Eye (tissue), 1 donor: ENCODE data around the gene PRDX2.
A peak's percentile ranks its signal among the peaks of the same experiment; 100 is the strongest.
"Not testable (repeated sequence)": the region's sequence is repeated elsewhere in the genome, so short reads cannot be mapped to it uniquely, and the experiment has no call there.

Experiments used
- DNase-seq: peaks from one replicate; pipeline ENCODE4 v3.0.0-alpha.2; 2015

PRDX2 gene

DNA sequence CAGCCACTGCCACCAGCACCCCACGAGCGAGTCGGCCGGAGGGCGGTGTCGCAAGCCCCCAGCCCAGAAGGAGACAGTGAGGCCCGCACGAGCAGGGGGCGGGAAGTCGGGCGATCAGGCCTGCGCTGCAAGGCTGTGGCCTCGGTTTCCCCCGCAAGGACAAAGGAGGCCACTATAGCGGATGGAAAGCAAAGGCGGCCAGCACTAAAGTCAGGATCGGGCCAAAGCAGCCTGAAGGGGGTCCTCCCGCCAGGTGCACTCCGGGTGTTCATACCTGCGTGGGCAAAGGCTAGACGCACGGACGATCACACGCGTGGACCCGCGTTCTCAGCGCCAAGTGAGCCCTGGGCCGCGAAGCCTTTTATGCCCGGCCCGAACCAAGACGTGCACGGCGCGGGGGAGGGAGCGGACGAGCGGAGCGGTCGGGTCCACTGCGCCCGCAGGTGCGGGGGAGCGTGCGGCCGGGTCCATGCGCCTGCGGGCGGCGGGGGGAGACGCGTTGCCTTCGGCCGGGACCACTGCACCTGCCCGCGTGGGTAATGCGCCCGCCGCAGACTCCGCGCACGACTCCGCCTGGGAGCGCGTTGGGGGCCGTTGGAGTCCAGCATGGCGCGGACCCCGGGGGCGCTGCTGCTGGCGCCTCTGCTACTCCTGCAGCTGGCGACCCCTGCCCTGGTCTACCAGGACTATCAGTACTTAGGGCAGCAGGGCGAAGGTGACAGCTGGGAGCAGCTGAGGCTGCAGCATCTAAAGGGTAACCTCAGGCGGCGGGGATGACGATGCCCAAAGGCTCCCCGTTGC lies at the start of gene PRDX2, which contains the start of gene THSD8:
Gene PRDX2 (minus strand): TSS at position 335 of the 801 bp plus-strand sequence. CDS start 539 bp downstream, outside the sequence.
Gene THSD8 (plus strand): TSS at position 604 of the 801 bp plus-strand sequence. CDS start 3 bp downstream, at position 607.
- DNase-seq, result peak; percentile 95

DNA sequence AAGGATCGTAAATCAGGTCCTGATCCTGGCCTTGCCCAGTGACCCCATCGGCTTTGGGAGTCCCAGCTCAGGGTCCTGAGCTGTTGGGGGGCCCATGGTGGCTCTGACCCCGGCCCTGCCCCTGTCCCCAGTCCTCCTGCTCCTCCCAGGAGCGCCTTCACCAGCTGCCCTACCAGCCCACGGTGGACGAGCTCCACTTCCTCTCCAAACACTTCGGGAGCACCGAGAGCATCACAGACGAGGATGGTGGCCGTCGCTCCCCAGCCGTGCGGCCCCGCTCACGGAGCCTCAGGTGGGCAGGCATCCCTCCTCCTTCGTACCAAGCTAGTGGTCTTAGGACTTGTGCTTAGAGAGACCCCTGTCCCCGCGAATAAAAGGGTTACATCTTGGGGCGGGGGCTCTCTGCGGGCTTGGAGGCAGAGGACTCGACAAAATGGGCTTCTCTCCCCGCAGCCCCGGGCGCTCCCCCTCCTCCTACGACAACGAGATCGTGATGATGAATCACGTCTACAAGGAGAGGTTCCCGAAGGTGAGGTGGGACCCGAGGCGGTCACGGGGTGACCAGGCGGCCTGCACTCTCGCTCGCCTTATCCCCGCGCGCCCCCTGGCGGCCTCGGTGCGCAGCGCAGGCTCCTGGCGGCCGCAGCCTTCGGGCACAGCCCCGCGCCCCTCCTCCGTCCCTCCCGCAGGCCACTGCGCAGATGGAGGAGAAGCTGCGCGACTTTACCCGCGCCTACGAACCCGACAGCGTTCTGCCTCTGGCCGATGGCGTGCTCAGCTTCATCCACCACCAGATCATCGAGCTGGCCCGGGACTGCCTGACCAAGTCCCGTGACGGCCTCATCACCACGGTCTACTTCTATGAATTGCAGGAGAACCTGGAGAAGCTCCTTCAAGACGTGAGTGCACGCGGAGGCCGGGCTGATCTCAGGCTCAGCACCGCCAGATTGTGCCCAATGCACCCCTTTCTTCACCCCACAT lies 45.8 kb upstream of the PRDX2 start:
- peak; percentile 93 for DNase-seq

DNA sequence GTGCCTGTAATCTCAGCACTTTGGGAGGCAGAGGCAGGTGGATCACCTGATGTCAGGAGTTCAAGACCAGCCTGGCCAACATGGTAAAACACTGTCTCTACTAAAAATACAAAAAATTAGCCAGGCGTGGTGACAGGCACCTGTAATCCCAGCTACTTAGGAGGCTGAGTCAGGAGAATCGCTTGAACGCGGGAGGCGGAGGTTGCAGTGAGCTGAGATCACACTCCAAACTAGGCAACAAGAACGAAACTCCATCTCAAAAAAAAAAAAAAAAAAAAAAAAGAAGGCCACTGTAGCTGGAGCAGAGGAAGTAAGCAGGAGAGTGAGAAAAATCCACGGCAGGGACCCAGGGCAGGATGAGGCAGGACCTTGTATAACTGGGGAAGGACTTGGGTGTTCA lies 45.0 kb upstream of the PRDX2 start:
- not testable (repeated sequence) for DNase-seq

DNA sequence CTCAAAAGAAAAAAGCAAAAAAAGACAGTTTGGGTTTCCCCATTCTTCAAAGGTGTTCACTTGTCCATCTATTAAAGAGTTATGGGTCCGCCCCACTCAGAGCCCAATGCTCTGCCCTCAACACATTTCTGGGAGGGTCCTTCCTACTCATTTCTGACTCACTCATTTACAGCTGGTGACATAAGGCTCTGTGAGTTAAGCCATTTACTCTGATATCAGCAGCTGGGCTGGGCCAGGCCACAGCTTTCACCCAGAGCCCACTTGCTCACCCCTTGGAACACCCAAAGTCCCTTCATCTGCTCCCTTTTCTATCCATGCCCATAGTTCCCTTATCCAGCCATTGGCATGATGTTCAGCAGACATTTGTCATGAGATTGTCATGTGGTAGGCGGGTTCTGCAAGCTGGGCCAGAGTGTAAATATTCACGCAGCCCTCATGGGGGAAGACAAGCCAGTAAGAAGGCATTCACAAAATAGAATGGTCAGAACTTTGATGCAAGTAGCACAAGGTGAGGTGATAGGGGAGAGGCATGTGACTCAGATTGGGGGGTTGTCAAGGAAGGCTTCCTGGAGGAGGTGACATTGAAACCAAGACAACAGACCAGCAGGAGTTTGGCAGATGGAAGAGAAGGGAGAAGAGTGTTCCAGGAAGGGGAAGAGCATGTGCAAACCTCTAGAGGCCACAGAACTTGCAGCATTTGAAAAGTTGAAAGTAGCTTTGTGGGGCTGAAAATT lies 42.6 kb upstream of the PRDX2 start:
- DNase-seq, result no peak

DNA sequence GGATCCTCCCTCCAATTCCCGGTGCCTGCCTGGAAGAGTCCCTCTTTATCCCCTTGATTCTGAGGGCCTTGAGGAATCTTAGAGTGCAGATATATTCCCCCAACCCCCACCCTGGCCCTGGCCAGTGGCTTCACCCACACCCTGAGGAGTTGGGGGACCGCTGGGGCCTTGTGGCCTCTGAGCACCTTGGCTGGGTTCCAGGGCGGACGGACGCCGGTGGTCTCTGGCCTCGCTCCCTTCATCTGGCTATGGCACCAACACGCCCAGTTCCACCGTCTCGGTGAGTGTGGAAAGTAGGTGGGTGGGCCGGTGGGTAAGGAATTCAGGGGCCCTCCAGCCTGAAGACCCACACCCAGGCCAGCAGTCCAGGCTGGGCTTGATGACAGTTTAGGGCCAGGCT lies 41.7 kb upstream of the PRDX2 start:
- no peak for DNase-seq

DNA sequence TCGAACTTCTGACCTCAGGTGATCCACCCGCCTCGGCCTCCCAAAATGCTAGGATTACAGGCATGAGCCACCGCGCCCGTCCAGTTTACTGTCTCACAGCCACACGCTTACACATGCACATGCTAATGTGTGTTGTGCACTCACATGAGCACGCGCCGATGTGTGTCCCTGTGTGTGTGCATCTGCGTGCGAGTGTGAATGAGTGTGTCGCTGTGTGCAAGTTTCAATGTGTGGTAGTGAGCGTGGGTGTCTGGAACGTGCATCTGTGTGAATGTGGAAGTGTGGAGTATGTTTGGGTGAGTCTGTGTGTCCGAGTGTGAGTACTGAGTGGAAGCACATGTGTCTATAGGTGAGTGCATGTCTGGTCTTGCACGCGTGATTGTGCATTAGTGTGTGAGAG lies 40.9 kb upstream of the PRDX2 start:
- no peak for DNase-seq

DNA sequence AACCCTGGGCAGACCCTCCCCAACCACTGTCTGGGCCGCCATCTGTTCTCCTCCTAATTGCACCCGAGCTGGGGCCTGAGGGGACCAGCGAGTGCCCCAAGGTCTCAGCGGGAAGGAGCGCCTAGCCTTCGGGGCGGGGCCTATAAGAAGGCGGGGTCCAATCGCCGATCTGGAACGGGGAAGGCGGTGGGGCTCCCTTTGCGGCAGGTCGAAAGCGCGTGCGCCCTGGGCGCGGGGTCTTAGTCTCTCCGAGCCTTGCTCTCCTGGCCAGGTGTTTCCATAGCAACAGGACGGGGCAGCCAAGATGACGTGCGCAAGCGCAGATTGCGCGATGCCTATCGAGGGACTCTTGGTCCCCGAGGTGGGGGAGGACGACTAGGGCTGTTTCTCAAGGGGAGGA lies 39.5 kb upstream of the PRDX2 start:
- peak; percentile 92 for DNase-seq

DNA sequence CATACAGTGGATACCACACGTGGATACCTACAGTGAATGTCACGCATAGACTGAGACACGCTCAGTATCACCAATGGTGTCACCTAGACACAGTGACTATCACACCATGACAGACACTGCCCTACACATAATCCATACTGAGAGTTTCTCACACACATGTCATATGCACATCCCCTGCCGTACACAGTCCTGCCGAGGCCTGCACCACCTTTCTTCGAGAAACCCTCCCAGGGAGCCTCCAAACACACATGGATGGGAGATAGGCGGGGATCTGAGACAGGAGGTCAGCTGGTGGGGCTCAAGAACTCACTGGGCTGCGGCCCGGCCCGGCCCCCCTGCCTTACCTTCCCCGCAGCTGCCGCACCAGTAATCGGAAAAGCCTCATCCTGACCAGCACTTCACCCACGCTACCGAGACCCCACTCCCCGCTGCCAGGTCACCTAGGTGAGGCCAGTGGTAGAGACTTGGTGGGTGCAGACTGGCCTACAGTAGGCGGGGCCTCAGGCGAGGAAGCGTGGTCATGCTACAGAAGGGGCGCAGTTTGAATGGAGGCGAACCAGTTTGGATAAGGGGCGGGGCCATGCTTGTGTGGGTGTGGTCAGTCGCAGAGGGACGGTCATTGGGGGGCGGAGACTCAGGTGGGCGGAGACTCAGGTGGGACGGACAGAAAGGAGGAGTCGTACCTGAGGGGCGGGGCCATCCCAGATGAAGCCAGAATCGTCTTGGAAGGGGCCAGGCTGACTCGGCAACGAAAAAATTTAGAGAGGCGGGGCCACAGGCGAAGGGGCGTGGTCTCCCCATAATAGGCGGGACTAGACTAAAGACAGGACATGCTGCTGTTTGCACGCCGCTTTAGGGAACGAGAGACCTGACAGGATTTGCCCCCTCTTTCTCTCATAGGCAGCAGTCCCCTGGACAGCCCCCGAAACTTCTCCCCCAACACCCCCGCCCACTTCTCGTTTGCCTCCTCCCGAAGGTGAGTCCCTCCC lies 38.8 kb upstream of the PRDX2 start:
- peak; percentile 88 for DNase-seq

DNA sequence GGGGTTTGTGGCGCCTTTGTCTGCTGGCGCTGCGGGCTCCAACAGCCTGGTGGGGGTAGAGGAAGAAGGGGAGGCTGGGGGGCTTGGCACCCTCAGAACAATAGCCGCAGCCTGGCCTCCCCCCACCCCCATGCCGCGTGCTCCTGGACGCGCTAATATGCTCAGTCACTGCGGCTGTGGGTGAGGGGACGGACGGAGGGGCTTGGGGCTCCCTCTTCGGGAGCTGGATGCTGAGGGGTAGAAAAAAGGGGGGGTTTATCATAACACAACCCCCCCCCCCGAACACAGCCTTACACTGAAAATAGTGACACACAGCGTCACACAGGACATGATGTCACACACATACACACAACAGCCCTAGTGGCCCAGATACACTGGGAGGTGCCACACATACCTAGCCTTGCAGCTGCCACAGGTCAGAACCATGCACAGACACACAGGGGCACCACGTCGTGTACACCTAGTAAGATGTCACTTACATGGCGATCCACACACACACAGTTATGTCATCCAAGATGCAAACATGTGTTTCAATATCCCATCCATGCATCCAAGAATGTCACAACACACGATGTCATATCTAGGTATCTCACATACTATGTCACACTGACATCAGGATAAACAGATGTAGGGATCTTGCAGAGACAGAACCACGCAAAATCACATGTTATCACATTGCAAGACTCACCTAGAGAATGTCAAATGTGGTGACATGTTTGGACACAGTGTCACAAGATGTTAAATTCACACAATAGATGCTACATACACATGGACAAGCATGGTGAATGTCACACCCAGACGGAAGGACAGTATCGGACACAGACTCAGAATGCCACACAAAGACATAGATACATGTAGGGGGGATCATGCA lies 37.5 kb upstream of the PRDX2 start:
- peak; percentile 63 for DNase-seq

DNA sequence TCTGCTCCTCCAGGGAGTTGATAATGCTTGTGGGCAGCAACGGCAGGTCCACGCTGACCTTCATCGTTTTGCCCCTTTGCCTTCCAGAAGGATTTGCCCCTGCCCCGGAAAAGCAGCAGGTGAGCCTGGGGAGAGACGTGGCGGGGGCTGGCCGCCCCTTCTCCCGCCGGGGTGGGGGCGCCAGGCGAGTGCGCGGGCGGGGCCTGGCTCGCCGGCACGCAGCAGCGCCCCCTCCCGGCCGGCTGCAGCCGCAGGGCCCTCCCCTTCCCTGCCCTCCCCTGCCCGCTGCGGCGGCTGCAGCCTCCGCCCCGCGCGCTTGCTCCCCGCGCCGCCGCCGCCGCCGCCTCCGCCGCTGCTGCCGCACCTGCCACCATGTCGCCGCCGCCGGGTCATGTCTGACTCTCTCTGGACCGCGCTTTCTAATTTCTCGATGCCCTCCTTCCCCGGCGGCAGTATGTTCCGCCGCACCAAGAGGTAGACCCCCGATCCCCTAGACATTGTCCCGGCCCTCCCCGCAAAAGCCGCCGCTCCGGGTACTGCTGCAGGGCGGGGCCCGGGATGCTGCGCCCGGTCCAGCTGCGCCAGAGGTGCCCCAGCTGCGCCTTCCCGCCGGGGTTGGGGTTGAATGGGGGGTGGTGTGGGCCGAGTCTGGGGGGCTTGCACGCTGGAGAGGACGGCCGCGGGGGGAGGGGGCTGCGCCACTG lies 36.7 kb upstream of the PRDX2 start, which contains the start of gene MAST1:
Gene MAST1 (plus strand): TSS at position 334 of the 704 bp plus-strand sequence. CDS start 58 bp downstream, at position 392.
- peak; percentile 79 for DNase-seq

DNA sequence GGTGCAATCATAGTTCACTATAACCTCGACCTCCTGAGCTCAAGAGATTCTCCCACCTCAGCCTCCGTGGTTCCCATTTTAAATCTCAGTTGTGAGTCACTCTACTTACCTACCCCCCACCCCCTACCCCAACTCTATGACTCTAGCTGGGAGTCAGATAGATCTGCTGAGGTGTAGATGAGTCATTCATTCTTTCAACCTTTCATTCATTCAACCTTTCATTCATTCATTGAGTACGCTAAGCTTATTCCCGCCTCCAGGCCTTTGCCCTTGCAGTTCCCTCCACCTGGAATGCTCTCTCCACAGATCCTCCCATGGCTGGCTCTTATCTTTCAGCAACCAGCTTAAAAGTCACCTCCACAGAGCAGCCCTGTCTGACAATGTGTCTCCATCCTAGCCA lies 35.6 kb upstream of the PRDX2 start:
- peak; percentile 8 for DNase-seq

DNA sequence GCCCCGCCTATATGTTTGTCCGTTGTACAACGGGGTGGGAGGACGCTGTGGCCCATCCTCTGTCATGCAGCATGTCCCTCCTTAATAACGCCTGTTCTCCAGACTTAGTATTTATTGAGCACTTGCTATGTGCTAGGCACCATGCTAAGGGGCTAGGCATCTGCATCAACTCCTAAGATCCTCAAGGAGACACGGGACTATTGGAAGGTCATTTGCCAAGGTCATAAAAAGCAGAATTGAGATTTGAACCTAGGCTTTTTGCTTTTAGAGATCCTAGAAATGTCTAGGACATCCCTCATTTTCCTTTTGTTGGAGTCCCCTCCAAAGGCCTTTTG lies 34.9 kb upstream of the PRDX2 start:
- DNase-seq, result no peak

DNA sequence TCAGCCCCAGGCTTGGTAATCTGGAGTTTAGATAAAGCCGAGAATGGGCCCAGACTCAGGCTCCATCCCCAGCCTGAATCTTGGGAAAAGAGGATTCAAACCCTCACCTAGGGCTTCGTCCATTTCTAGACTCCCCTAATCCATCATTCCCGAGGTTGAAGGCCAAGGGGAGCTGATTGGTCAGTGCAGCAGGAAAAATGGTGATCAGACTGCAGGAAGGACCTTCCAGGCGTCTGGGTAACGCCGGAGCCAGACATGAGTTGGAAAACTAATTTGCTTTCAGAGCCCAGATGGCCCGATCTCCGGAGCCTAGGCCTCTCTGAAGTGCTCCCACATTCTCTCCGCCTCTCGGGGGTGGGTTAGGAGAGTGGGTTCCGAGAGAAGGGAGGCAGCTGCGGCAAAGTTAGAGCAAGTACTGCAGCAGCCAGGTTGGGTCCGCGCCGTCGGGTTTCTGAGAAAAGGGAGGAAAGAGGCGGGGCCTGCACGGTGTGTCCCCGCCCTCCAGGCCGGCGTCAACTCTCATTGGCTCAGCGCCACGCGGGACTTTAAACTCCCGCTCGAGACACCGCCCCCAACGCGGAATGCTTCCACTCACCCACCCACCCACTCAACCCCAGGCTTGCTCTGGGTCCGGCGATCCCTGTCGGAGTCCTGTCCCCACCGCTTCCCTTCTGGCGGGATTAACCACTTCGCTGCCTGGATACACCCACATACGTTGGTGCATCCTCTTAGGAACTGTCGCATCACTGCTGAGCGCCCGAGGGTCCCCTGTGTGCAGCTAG lies 33.6 kb upstream of the PRDX2 start:
- peak; percentile 67 for DNase-seq

DNA sequence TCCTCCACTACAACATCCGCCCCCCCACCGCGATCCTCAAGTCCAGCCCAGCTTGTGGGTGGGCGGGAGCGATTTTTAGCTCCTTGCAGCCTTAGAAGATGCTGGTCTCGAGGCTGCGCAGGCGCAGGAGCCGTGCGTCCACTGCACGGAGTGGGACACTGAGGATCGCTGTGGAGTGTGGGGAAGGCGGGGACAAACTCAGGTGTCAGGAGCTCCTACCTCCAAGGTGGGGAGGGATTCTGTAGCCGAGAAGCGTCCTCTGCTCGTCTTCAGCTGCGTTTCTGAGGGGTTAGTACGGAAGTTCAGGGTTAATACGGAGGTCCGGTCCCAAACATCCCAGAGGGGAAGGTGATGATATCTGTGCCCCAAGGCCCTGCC lies 33.0 kb upstream of the PRDX2 start, which contains the start of gene RTBDN:
Gene RTBDN (minus strand): TSS at position 14 of the 378 bp plus-strand sequence. CDS start 4,600 bp downstream, outside the sequence.
- no peak for DNase-seq

DNA sequence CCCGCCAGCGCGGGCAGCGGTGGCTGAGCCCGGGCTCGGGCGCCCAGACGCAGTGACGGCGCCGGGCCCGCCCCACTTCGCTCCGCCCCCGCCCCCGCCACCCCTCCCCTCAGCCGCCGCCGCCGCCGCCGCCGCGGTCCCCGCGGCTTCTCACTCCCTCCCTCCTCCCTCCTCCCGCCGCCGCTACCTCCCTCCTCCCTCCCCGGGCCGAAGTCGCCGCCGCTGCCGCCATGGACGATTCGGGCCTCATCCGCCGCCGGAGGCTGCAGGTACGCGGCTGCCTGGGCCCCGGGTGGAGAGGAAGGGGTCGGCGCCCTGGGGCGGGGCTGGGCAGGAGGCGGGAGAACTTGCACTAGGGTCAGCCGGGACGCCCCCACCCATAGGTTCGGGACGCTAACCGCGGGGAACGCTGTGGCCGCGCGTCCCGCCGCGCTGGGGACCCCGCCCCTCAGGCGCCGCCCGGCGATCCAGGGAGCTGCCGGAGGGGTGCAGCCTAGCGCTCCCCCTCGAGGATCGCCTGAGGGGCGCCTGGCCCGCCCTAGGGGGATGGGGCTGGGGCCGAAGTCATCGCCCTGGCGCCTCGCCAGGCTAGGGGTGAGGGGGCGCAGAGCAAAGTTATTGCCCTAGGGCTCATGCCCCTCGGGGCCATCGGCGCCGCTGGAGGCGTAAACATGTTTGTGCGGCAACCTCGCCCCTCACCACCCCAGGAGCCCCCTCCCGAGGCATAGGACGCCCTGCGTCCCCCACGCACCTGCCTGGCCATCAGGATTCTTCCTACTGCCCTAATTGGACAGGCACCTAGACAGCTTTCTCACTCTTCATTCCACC lies 32.4 kb upstream of the PRDX2 start:
- DNase-seq, result peak; percentile 57

DNA sequence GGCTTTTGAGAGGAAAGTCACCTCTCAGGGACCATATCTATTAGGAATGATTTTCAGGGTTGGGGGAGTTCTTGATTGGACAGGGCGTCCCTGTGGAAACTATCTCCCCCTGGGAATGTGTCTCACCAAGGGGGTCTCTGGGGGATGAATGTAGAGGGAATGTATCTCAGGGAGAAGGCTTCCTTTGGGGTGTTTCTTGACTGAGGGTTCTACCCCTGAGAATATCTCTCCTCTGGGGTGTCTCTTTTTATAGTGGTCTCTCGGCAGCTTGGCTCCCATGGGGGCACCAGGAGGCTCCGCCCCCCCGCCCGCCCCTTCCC lies 31.8 kb upstream of the PRDX2 start:
- DNase-seq, result no peak

DNA sequence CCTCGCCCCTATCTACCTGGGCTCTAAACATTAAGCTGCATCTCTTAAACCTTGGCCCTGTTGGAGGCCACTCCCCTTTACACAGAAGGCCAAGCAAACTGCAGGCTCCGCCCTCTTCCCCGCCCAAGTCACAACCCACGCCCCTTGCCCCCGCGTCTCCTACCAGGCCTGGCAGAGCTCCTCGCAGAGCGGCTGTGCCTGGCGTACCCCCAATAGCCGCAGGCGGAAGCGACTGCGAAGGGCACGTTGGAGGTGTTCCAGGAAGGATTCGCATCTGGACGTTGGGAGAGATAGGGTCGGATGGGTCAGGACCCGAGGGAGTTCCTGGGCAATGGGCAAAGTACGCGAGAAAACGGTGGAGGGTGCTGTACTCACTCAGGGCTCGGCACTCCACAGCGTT lies 26.9 kb upstream of the PRDX2 start:
- peak; percentile 55 for DNase-seq
